Stomach (tissue), 4 donors: Measurements from ENCODE around the gene SCFD2.

Experiments used
- CTCF ChIP-seq, 7 experiments: fragments of 450-650 bp in 4 of 7; fragments of 200-600 bp in 3 of 7; sonication (generic) in 3 of 7; IDR thresholded peaks; one replicate each; pipeline ENCODE4 v1.5.1; 2016 to 2019; ENCODE audit warnings: antibody characterized with exemption in 7 of 7, control low read depth in 2 of 7, mild to moderate bottlenecking in 1 of 7
- EP300 ChIP-seq: sonication (generic); formaldehyde crosslinking; IDR thresholded peaks from one replicate; pipeline ENCODE4 v1.6.1; 2017; ENCODE audit warnings: antibody characterized with exemption
- POLR2A ChIP-seq, 4 donors: fragments of 450-650 bp; IDR thresholded peaks; one replicate each; pipeline ENCODE4 v1.6.1; 2016; ENCODE audit warnings: antibody characterized with exemption in 4 of 4, control low read depth in 2 of 4, mild to moderate bottlenecking in 1 of 4, moderate library complexity in 1 of 4
- POLR2AphosphoS5 ChIP-seq, 3 donors: sonication (generic); formaldehyde crosslinking; IDR thresholded peaks; one replicate each; pipeline ENCODE4 v1.6.1; 2016; ENCODE audit warnings: antibody characterized with exemption in 3 of 3

GRCh38 chr4:53274609-53275268 is 91.1 kb downstream of the SCFD2 start:
- TF ChIP-seq POLR2AphosphoS5 (IDR thresholded peaks at IDR 0.05) (no peak), POLR2A (IDR thresholded peaks at IDR 0.05) (no peak), CTCF (IDR thresholded peaks at IDR 0.05) (no peak), EP300 (no peak)
